Measurements from ENCODE around the gene PRKAR1B. TPM values are rescaled to one million over a fixed set of nuclear protein-coding genes. Genes with fewer than 3 reads are reported as not detected.

The PRKAR1B gene
- total and polyA plus RNA-seq, 8 donors, result 16.3 to 43.5 (median 37.6) TPM

- Histone ChIP-seq H3K36me3 (peaks cover 0 to 86% of the 10 kb centered on the region in 2 donors), H3K4me3 (no peak overlapping the region)
- intact Hi-C loops (cut with DNase I), result no loop called here
These were observed 36.7 kb upstream of the PRKAR1B start for GRCh38 chr7:763762-764161.

GRCh38 chr7:762885-763284, 35.8 kb upstream of the PRKAR1B start:
- Histone ChIP-seq H3K27ac (no peak overlapping the region), H3K4me1 (no peaks in the 10 kb centered on the region), H3K36me3 (peaks cover 0 to 88% of the 10 kb centered on the region in 2 donors), H3K4me3 (no peak overlapping the region), H3K27me3 (no peaks in the 10 kb centered on the region), H3K9me3 (no peaks in the 10 kb centered on the region)
- TF ChIP-seq CTCF (IDR thresholded peaks at IDR 0.05), result no peak
- intact Hi-C loops (cut with DNase I), result no loop called here
- DNase-seq (peak in 1 of 4 donors; percentile 22), ATAC-seq (no peak)

More at GRCh38 chr7:763762-764161, 36.7 kb upstream of the PRKAR1B start:
- no peaks in the 10 kb centered on the region for H3K9me3 ChIP-seq
- H3K27me3 ChIP-seq, result no peaks in the 10 kb centered on the region
- TF ChIP-seq CTCF (IDR thresholded peaks at IDR 0.05), result no peak
- DNase-seq, result no peak
- ATAC-seq, result no peak
- no peak overlapping the region for H3K27ac ChIP-seq
- no peaks in the 10 kb centered on the region for H3K4me1 ChIP-seq

GRCh38 chr7:761631-762030, 34.5 kb upstream of the PRKAR1B start:
- DNase-seq (peak in 1 of 4 donors; percentile 43), ATAC-seq (no peak)
- intact Hi-C loops (cut with DNase I), result no loop called here
- no peaks in the 10 kb centered on the region for H3K4me1 ChIP-seq
- peaks cover 0 to 95% of the 10 kb centered on the region in 2 donors for H3K36me3 ChIP-seq
- no peak for TF ChIP-seq CTCF (IDR thresholded peaks at IDR 0.05)
- no peak overlapping the region for H3K27ac ChIP-seq
- H3K27me3 ChIP-seq, result no peaks in the 10 kb centered on the region
- H3K9me3 ChIP-seq, result no peaks in the 10 kb centered on the region
- H3K4me3 ChIP-seq, result no peak overlapping the region

- intact Hi-C loops (cut with DNase I), result no loop called here
These were observed 34.0 kb upstream of the PRKAR1B start for GRCh38 chr7:761101-761500.

GRCh38 chr7:760006-760405, 32.9 kb upstream of the PRKAR1B start:
- intact Hi-C loops (cut with DNase I), result no loop called here
- Histone ChIP-seq H3K27me3 (no peaks in the 10 kb centered on the region), H3K9me3 (no peaks in the 10 kb centered on the region), H3K4me3 (no peak overlapping the region), H3K36me3 (peaks cover 0 to 90% of the 10 kb centered on the region in 2 donors), H3K4me1 (no peaks in the 10 kb centered on the region), H3K27ac (no peak overlapping the region)
- DNase-seq (peak in 1 of 4 donors; percentile 38), ATAC-seq (no peak)
- no peak for TF ChIP-seq CTCF (IDR thresholded peaks at IDR 0.05)

More at GRCh38 chr7:761101-761500, 34.0 kb upstream of the PRKAR1B start:
- peak in 1 of 4 donors; percentile 56 for DNase-seq
- peaks cover 0 to 94% of the 10 kb centered on the region in 2 donors for H3K36me3 ChIP-seq
- H3K4me1 ChIP-seq, result no peaks in the 10 kb centered on the region
- no peaks in the 10 kb centered on the region for H3K27me3 ChIP-seq
- ATAC-seq, result no peak
- H3K27ac ChIP-seq, result no peak overlapping the region
- no peak for TF ChIP-seq CTCF (IDR thresholded peaks at IDR 0.05)
- H3K4me3 ChIP-seq, result no peak overlapping the region
- H3K9me3 ChIP-seq, result no peaks in the 10 kb centered on the region
